SU-DHL-6 (cell line): ENCODE data around the gene CYB561D1.

Experiments used
- CTCF ChIP-seq: fragments of 200-600 bp; sonication (generic); IDR thresholded peaks from one replicate; pipeline ENCODE4 v1.5.1; 2017; ENCODE audit warnings: antibody characterized with exemption, mild to moderate bottlenecking, low read length, moderate library complexity; ENCODE audit not compliant: insufficient read depth, poor library complexity, severe bottlenecking
- EZH2phosphoT487 ChIP-seq: fragments of 200-600 bp; sonication (generic), shearing (Covaris generic); conservative IDR thresholded peaks from 2 replicates; pipeline ENCODE4 v1.6.1; 2018; ENCODE audit warnings: mild to moderate bottlenecking, antibody characterized with exemption, low read length, moderate library complexity, mixed read lengths

- TF ChIP-seq EZH2phosphoT487 (no peak), CTCF (no peak)
Measured at GRCh38 chr1:109498161-109498801, 4.4 kb downstream of the CYB561D1 start.
